Dermis microvascular lymphatic vessel endothelial cell (primary cell): Measurements from ENCODE around the gene CXorf38. TPM values are rescaled to one million over a fixed set of nuclear protein-coding genes. Genes with fewer than 3 reads are reported as not detected.

Experiments
- total RNA-seq: library from RNA; depleted of rRNA; stranded (reverse); fragments of >200 nt; gene quantifications from 2 replicates; pipeline ENCODE4 v1.2.1, GENCODE V29; 2014

CXorf38 gene
- total RNA-seq, 1 donor from 2014 or later, result 8.0 TPM

Other genes starting within 250 kb of the CXorf38 start
- gene ATP6AP2, start 66.6 kb downstream of the CXorf38 start, total RNA-seq, result 78.1 and 95.2 TPM in 2 replicates
- not detected in 2 replicates for gene MPC1L, start 24.1 kb downstream of the CXorf38 start, total RNA-seq
- 16.3 and 26.7 TPM in 2 replicates for gene MED14, start 88.0 kb upstream of the CXorf38 start, total RNA-seq